GM12878 (cell line): ENCODE measurements around the gene KCNS3. TPM values are rescaled to one million over a fixed set of nuclear protein-coding genes. Genes with fewer than 3 reads are reported as not detected.

Experiments
- ATAC-seq: fragments of 200-7000 bp; cut with Tn5 transposase; 3 replicates; pipeline ENCODE4 v1.9.1; 2020; ENCODE audit warnings: mild to moderate bottlenecking, moderate library complexity
- BruUV-seq: library from RNA; stranded (reverse); fragments of 400-500 nt; replicated peaks from 2 replicates; lab custom pipeline; 2021; lab: Mats Ljungman, UMichigan
- CTCF ChIA-PET: fragments of 300-600 bp; sonication (Branson Sonifier 250); formaldehyde crosslinking; extraction: SDS; loops from one replicate; lab custom pipeline; 2021; ENCODE audit warnings: inconsistent platforms; lab: Yijun Ruan, JAX
- POLR2A ChIA-PET: fragments of 350-600 bp; formaldehyde crosslinking; extraction: SDS; loops from one replicate; lab custom pipeline; 2021; ENCODE audit warnings: inconsistent platforms; lab: Charles Lee
- RAD21 ChIA-PET: fragments of 300-600 bp; sonication (Branson Sonifier 250); formaldehyde crosslinking; loops from one replicate; lab custom pipeline; 2023; ENCODE audit warnings: antibody characterized with exemption; ENCODE audit not compliant: unreplicated experiment; lab: Charles Lee
- SMC1A ChIA-PET: fragments of 300-600 bp; sonication (Branson Sonifier 250); formaldehyde crosslinking; loops from one replicate; lab custom pipeline; 2023; ENCODE audit not compliant: unreplicated experiment, uncharacterized antibody; lab: Charles Lee
- DNase-seq: peaks from one replicate; pipeline ENCODE4 v3.0.0-alpha.2; 2011; ENCODE audit warnings: low read depth, low spot score
- FAIRE-seq: peaks from 3 replicates; lab custom pipeline; 2011; peaks lifted over from hg19 to GRCh38; lab: Jason Lieb, UNC
- H2AFZ ChIP-seq: 2 replicates; pipeline ENCODE4 v1.6.0; 2011; ENCODE audit warnings: low read depth, low read length, control low read depth; ENCODE audit not compliant: control insufficient read depth
- H3K27ac ChIP-seq: 2 replicates; pipeline ENCODE4 v1.5.1; 2011; ENCODE audit warnings: control low read depth; ENCODE audit not compliant: control insufficient read depth, insufficient read depth
- H3K27me3 ChIP-seq, 2 experiments: replicated peaks in 1 of 2; 2 replicates each; pipeline versions ENCODE4 v1.6.0 to v1.6.1; 2011; ENCODE audit warnings: low read length in 1 of 2; ENCODE audit not compliant: control insufficient read depth in 2 of 2, insufficient read depth in 2 of 2
- H3K36me3 ChIP-seq, 2 experiments: 2 replicates each; pipeline ENCODE4 v1.5.1; 2011; ENCODE audit warnings: low read length in 1 of 2; ENCODE audit not compliant: control insufficient read depth in 2 of 2, insufficient read depth in 2 of 2
- H3K4me1 ChIP-seq: 2 replicates; pipeline ENCODE4 v1.6.1; 2011; ENCODE audit warnings: mild to moderate bottlenecking, low read length, moderate library complexity, mixed read lengths; ENCODE audit not compliant: control insufficient read depth, insufficient read depth
- H3K4me2 ChIP-seq: 2 replicates; pipeline ENCODE4 v1.6.0; 2011; ENCODE audit warnings: control low read depth; ENCODE audit not compliant: control insufficient read depth, insufficient read depth
- H3K4me3 ChIP-seq: fragments of 200-600 bp; sonication (generic); 2 replicates; pipeline ENCODE4 v1.5.1; 2016
- H3K79me2 ChIP-seq: 2 replicates; pipeline ENCODE4 v1.6.0; 2011; ENCODE audit warnings: low read length; ENCODE audit not compliant: control insufficient read depth, insufficient read depth
- H3K9ac ChIP-seq: 2 replicates; pipeline ENCODE4 v1.8.0; 2011; ENCODE audit warnings: low read length, control low read depth, mixed read lengths; ENCODE audit not compliant: control insufficient read depth, insufficient read depth
- H3K9me3 ChIP-seq: replicated peaks from 3 replicates; pipeline ENCODE4 v1.5.1; 2011; ENCODE audit warnings: mild to moderate bottlenecking, low read length; ENCODE audit not compliant: control insufficient read depth, insufficient read depth
- H4K20me1 ChIP-seq: 2 replicates; pipeline ENCODE4 v1.6.0; 2011; ENCODE audit not compliant: control insufficient read depth, insufficient read depth
- ATF2 ChIP-seq: IDR thresholded peaks from 2 replicates; pipeline ENCODE4 v1.6.1; 2012; ENCODE audit warnings: low read length, inconsistent platforms
- CEBPB ChIP-seq, 2 experiments: fragments of 150-350 bp in 1 of 2; IDR thresholded peaks; 2 replicates each; pipeline ENCODE4 v1.6.1; 2012 to 2014; ENCODE audit warnings: low read depth in 2 of 2, low read length in 2 of 2, borderline replicate concordance in 1 of 2, inconsistent platforms in 1 of 2
- HCFC1 ChIP-seq: fragments of 150-350 bp; IDR thresholded peaks from 2 replicates; pipeline ENCODE4 v1.6.1; 2014; ENCODE audit warnings: low read length
- IKZF2 ChIP-seq, 2 experiments: fragments of 450-650 bp; IDR thresholded peaks; 2 replicates each; pipeline ENCODE4 v1.6.1; 2017; ENCODE audit warnings: mild to moderate bottlenecking in 2 of 2, moderate library complexity in 2 of 2
- NFYA ChIP-seq: IDR thresholded peaks from 2 replicates; pipeline ENCODE4 v1.6.1; 2011; ENCODE audit warnings: low read depth, mild to moderate bottlenecking, low read length, improper control_type of control experiment, borderline replicate concordance
- PAX5 ChIP-seq: IDR thresholded peaks from 2 replicates; pipeline ENCODE4 v1.6.1; 2011; ENCODE audit warnings: low read depth, low read length, borderline replicate concordance
- RB1 ChIP-seq: fragments of 450-650 bp; formaldehyde crosslinking; IDR thresholded peaks from 2 replicates; pipeline ENCODE4 v1.6.1; 2017; ENCODE audit warnings: mild to moderate bottlenecking, borderline replicate concordance
- SREBF1 ChIP-seq: IDR thresholded peaks from 2 replicates; pipeline ENCODE4 v1.6.1; 2012; ENCODE audit warnings: mild to moderate bottlenecking, low read length
- WGBS: methylation state at CpG from one replicate; pipeline ENCODE4 v1.1.6; 2016; ENCODE audit warnings: low lambda C conversion rate; ENCODE audit not compliant: insufficient replicate concordance, insufficient coverage; ENCODE audit errors: missing lambda C conversion rate; 5-methylcytosine and 5-hydroxymethylcytosine counted together
- in situ Hi-C: fragments of 300-500 bp; cut with MboI; formaldehyde crosslinking; loops from 9 replicates; pipeline ENCODE4 v1.14.3; 2018; ENCODE audit warnings: mixed read lengths
- intact Hi-C: fragments of 100-400 bp; cut with micrococcal nuclease; formaldehyde crosslinking; loops from one replicate; pipeline ENCODE4 v1.14.2; 2022; ENCODE audit not compliant: unreplicated experiment
- polyA plus RNA-seq, 11 experiments: library from polyadenylated mRNA; depleted of rRNA in 4 of 11; unstranded in 6 of 11; stranded (reverse) in 5 of 11; fragments of >200 nt; fragmentation: Nextera tagmentation in 4 of 11; fragmentation: Illumina TruSeq in 1 of 11; extraction: Ambion mirVana in 4 of 11; extraction: Trizol in 1 of 11; gene quantifications; 1 replicate in 1 of 11; 2 replicates in 10 of 11; pipeline versions ENCODE4 v1.2.1 to v1.2.3, GENCODE V29; 2011 to 2016; ENCODE audit warnings: inconsistent platforms in 2 of 11, missing spikeins in 2 of 11, low read depth in 1 of 11
- total RNA-seq, 4 experiments: library from RNA; depleted of rRNA in 3 of 4; stranded (reverse); fragments of >200 nt in 3 of 4; fragmentation: Illumina TruSeq in 1 of 4; extraction: Trizol in 1 of 4; gene quantifications; 2 replicates each; pipeline versions ENCODE4 v1.2.1 to v1.2.3, GENCODE V29; 2013 to 2021

The KCNS3 gene
- total and polyA plus RNA-seq, 10 of the 15 experiments (the other 5 are each of a cell fraction or from before 2014, with no cell fraction given), result not detected

- Histone ChIP-seq H3K4me3 (no peak overlapping the region), H3K9ac (no peak overlapping the region), H3K9me3 (no peaks in the 10 kb centered on the region), H3K36me3 (no peaks in the 10 kb centered on the region), H3K27ac (no peak overlapping the region), H3K4me2 (no peak overlapping the region), H3K4me1 (no peaks in the 10 kb centered on the region), H3K27me3 (no peaks in the 10 kb centered on the region; a peak in 1 of 4 replicates), H2AFZ (no peak overlapping the region), H4K20me1 (no peaks in the 10 kb centered on the region), H3K79me2 (no peaks in the 10 kb centered on the region)
- ChIA-PET CTCF (interaction anchor here (0.8 kb wide), 1 partner anchor 209 kb away, joined by 4 read pairs; no protein-coding TSS in a partner anchor), POLR2A (no interaction called here), RAD21 (no interaction called here), SMC1A (no interaction called here)
- DNase-seq (no peak), ATAC-seq (no peak), FAIRE-seq (no peak)
- in situ Hi-C loops (no loop called here), intact Hi-C loops (no loop called here)
- 20% methylated on average over 3 of the region's 3 CpGs for WGBS
- TF ChIP-seq RB1 (no peak), SREBF1 (no peak), PAX5 (no peak), NFYA (no peak), HCFC1 (no peak), IKZF2 (IDR thresholded peaks at IDR 0.05) (no peak), CEBPB (IDR thresholded peaks at IDR 0.05; ENCODE audit: borderline replicate concordance in 1 of 2, low read depth in 2 of 2, low read length in 2 of 2) (no peak), ATF2 (no peak)
- BruUV-seq, result no TSS peak
Observed at GRCh38 chr2:17971531-17972125, 93.2 kb downstream of the KCNS3 start.
